ENCODE results near the gene TINCR. TPM values are rescaled to one million over a fixed set of nuclear protein-coding genes. Genes with fewer than 3 reads are reported as not detected.

TINCR gene
- total and polyA plus RNA-seq, 2 donors (not counting 3 experiments of a cell fraction or from before 2014, with no cell fraction given), result 0.01 TPM; not detected in 1

- no peaks in the 10 kb centered on the region for H3K27me3 ChIP-seq (ENCODE audit: control insufficient read depth in 2 of 2, insufficient read depth in 2 of 2, low read length in 2 of 2)
- dilution Hi-C loops (cut with MboI; ENCODE audit: extremely low pct_ligation_motif_present, low sequenced_read_pairs), result no loop called here
These were observed 28.0 kb upstream of the TINCR start for GRCh38 chr19:5595745-5596144.

GRCh38 chr19:5595129-5595528 lies 27.4 kb upstream of the TINCR start:
- intact Hi-C loops (cut with micrococcal nuclease), result no loop called here
- no peak overlapping the region for H3K4me3 ChIP-seq (replicated peaks in 1 of 3; ENCODE audit: insufficient read depth in 1 of 3, low read depth in 1 of 3, low read length in 3 of 3)
- dilution Hi-C loops (cut with MboI; ENCODE audit: extremely low pct_ligation_motif_present, low sequenced_read_pairs), result no loop called here
- no peaks in the 10 kb centered on the region for H3K4me1 ChIP-seq (ENCODE audit: control insufficient read depth, extremely low read depth, insufficient read depth, low read length)
- FAIRE-seq (no peak), DNase-seq (ENCODE audit: low read depth, low spot score) (no peak)
- no peaks in the 10 kb centered on the region for H3K9me3 ChIP-seq (replicated peaks; ENCODE audit: control insufficient read depth, insufficient read depth, low read length)
- no peak overlapping the region for H3K27ac ChIP-seq (ENCODE audit: insufficient read depth, low read depth, low read length)
- no peaks in the 10 kb centered on the region for H3K27me3 ChIP-seq (ENCODE audit: control insufficient read depth in 2 of 2, insufficient read depth in 2 of 2, low read length in 2 of 2)
- H3K9me1 ChIP-seq (replicated peaks; ENCODE audit: control insufficient read depth, extremely low read depth, insufficient read depth, low read length), result no peaks in the 10 kb centered on the region
- no peak overlapping the region for H3K9ac ChIP-seq (replicated peaks; ENCODE audit: extremely low read depth, insufficient read depth, low read length)
- H4K20me1 ChIP-seq (replicated peaks; ENCODE audit: control insufficient read depth, extremely low read depth, insufficient read depth, low read length), result no peaks in the 10 kb centered on the region
- no peak overlapping the region for H3K4me2 ChIP-seq (ENCODE audit: insufficient read depth, low read length)
- peaks cover 2% of the 10 kb centered on the region for H3K79me2 ChIP-seq (ENCODE audit: control insufficient read depth, insufficient read depth, low read length)
- peaks cover 31 to 76% of the 10 kb centered on the region in 2 experiments for H3K36me3 ChIP-seq (ENCODE audit: control insufficient read depth in 2 of 2, extremely low read depth in 1 of 2, insufficient read depth in 2 of 2, low read length in 2 of 2)
- no peak for TF ChIP-seq CTCF (IDR thresholded peaks at IDR 0.05; ENCODE audit: extremely low read depth in 1 of 2, insufficient read depth in 1 of 2, low read depth in 1 of 2, low read length in 2 of 2)
- no peak for TF ChIP-seq POLR2A (IDR thresholded peaks at IDR 0.05; ENCODE audit: low read depth, low read length)
- no peak for TF ChIP-seq JUN (IDR thresholded peaks at IDR 0.05; ENCODE audit: borderline replicate concordance, insufficient read depth, insufficient read length, low read depth)
- no peak for TF ChIP-seq EZH2 (IDR thresholded peaks at IDR 0.05; ENCODE audit: borderline replicate concordance, low read depth, low read length, severe bottlenecking)
- CTCF ChIA-PET, result no interaction called here
- BruUV-seq (replicated peaks), result no TSS peak
- POLR2A ChIA-PET, result no interaction called here
- no peak overlapping the region for H2AFZ ChIP-seq (ENCODE audit: low read depth, low read length)

More at GRCh38 chr19:5595745-5596144, 28.0 kb upstream of the TINCR start:
- no peaks in the 10 kb centered on the region for H3K4me1 ChIP-seq (ENCODE audit: control insufficient read depth, extremely low read depth, insufficient read depth, low read length)
- ChIA-PET CTCF (no interaction called here), POLR2A (no interaction called here)
- H3K4me3 ChIP-seq (replicated peaks in 1 of 3; ENCODE audit: insufficient read depth in 1 of 3, low read depth in 1 of 3, low read length in 3 of 3), result no peak overlapping the region
- FAIRE-seq (no peak), DNase-seq (ENCODE audit: low read depth, low spot score) (no peak)
- H3K9ac ChIP-seq (replicated peaks; ENCODE audit: extremely low read depth, insufficient read depth, low read length), result no peak overlapping the region
- no peaks in the 10 kb centered on the region for H4K20me1 ChIP-seq (replicated peaks; ENCODE audit: control insufficient read depth, extremely low read depth, insufficient read depth, low read length)
- no peaks in the 10 kb centered on the region for H3K9me3 ChIP-seq (replicated peaks; ENCODE audit: control insufficient read depth, insufficient read depth, low read length)
- no peak for TF ChIP-seq EZH2 (IDR thresholded peaks at IDR 0.05; ENCODE audit: borderline replicate concordance, low read depth, low read length, severe bottlenecking)
- TF ChIP-seq POLR2A (IDR thresholded peaks at IDR 0.05; ENCODE audit: low read depth, low read length), result no peak
- no peak for TF ChIP-seq JUN (IDR thresholded peaks at IDR 0.05; ENCODE audit: borderline replicate concordance, insufficient read depth, insufficient read length, low read depth)
- no peak overlapping the region for H3K27ac ChIP-seq (ENCODE audit: insufficient read depth, low read depth, low read length)
- H3K9me1 ChIP-seq (replicated peaks; ENCODE audit: control insufficient read depth, extremely low read depth, insufficient read depth, low read length), result no peaks in the 10 kb centered on the region
- BruUV-seq (replicated peaks), result no TSS peak
- peaks cover 2% of the 10 kb centered on the region for H3K79me2 ChIP-seq (ENCODE audit: control insufficient read depth, insufficient read depth, low read length)
- no peak overlapping the region for H3K4me2 ChIP-seq (ENCODE audit: insufficient read depth, low read length)
- peaks cover 35 to 76% of the 10 kb centered on the region in 2 experiments for H3K36me3 ChIP-seq (ENCODE audit: control insufficient read depth in 2 of 2, extremely low read depth in 1 of 2, insufficient read depth in 2 of 2, low read length in 2 of 2)
- H2AFZ ChIP-seq (ENCODE audit: low read depth, low read length), result no peak overlapping the region
- intact Hi-C loops (cut with micrococcal nuclease), result no loop called here

All from endothelial cell of umbilical vein (primary cell).